Body of pancreas (tissue), 4 donors: ENCODE measurements around the gene THADA. TPM values are rescaled to one million over a fixed set of nuclear protein-coding genes. Genes with fewer than 3 reads are reported as not detected.

ENCODE experiments used
- ATAC-seq: fragments of 150-250 bp; one replicate; pipeline ENCODE4 v1.9.1; 2016
- DNase-seq, 4 donors: peaks; one replicate each; pipeline ENCODE4 v3.0.0-alpha.2; 2019
- H3K27ac ChIP-seq, 4 donors: fragments of 200-600 bp; sonication (generic); 1 replicate in 3 of 4; 2 replicates in 1 of 4; pipeline versions ENCODE4 v1.5.1 to v1.6.1; 2016 to 2019; ENCODE audit warnings: mild to moderate bottlenecking in 1 of 4, mixed read lengths in 1 of 4, moderate library complexity in 1 of 4
- H3K27me3 ChIP-seq, 2 donors: fragments of 200-600 bp; sonication (generic); one replicate each; pipeline ENCODE4 v1.6.0; 2016; ENCODE audit warnings: mild to moderate bottlenecking in 1 of 2
- H3K36me3 ChIP-seq, 2 donors: fragments of 200-600 bp; sonication (generic); replicated peaks in 1 of 2; 2 replicates each; pipeline ENCODE4 v1.5.1; 2016; ENCODE audit warnings: low read depth in 2 of 2; ENCODE audit not compliant: insufficient read depth in 1 of 2
- H3K4me1 ChIP-seq: fragments of 200-600 bp; sonication (generic); one replicate; pipeline ENCODE4 v1.6.0; 2016
- H3K4me3 ChIP-seq, 2 donors: fragments of 200-600 bp; sonication (generic); 1 replicate in 1 of 2; 2 replicates in 1 of 2; pipeline ENCODE4 v1.5.1; 2016 to 2019
- H3K9me3 ChIP-seq, 3 donors: fragments of 200-600 bp; sonication (generic); 1 replicate in 2 of 3; 2 replicates in 1 of 3; pipeline ENCODE4 v1.5.1; 2016
- POLR2A ChIP-seq, 3 donors: fragments of 450-650 bp; IDR thresholded peaks; one replicate each; pipeline ENCODE4 v1.6.1; 2016; ENCODE audit warnings: antibody characterized with exemption in 3 of 3, mild to moderate bottlenecking in 2 of 3
- WGBS, 2 donors: methylation state at CpG; one replicate each; pipeline ENCODE4 v1.1.5; 2017; 5-methylcytosine and 5-hydroxymethylcytosine counted together
- intact Hi-C: fragments of 100-400 bp; cut with DNase I; formaldehyde crosslinking; loops from one replicate; pipeline ENCODE4 v1.15.1; 2023
- total RNA-seq, 2 donors: library from RNA; depleted of rRNA; stranded (reverse); fragments of >200 nt; gene quantifications; one replicate each; pipeline ENCODE4 v1.1.0, GENCODE V29; 2016
- TF ChIP-seq, protein P1 (sequence below), 7 experiments: fragments of 450-650 bp in 4 of 7; fragments of 200-600 bp in 3 of 7; sonication (generic) in 3 of 7; IDR thresholded peaks; one replicate each; pipeline ENCODE4 v1.5.1; 2016 to 2019; ENCODE audit warnings: antibody characterized with exemption in 7 of 7

Gene THADA
- total RNA-seq, 2 donors from 2014 or later = 27.5 to 41.9 TPM

DNA sequence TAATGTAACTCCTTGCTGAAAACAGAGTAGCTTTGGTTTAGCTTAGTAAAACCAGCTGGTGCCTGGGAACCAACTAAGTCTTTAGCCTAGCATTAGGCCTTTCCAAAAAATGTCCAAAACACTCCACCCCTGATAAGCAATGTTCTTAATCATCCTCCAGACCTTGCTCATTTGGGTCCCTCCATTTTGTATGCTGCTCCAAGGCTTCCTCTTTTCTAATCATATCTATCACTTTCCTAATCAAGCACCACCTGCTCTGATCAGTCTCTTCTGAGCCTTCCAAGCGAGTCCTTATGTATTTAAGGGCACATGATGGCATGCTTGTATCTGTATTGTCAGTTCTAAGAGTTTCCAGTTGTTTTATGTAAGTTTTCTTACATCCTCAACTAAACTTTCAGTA lies 23.6 kb downstream of the THADA start:
- WGBS, 2 donors = 87% methylated on average over 1 of the region's 1 CpG
- Histone ChIP-seq H3K27ac (no peak overlapping the region), H3K4me3 (no peak overlapping the region), H3K27me3 (no peaks in the 10 kb centered on the region), H3K4me1 (no peaks in the 10 kb centered on the region), H3K9me3 (no peaks in the 10 kb centered on the region), H3K36me3 (peaks cover 13 to 27% of the 10 kb centered on the region in 2 donors)
- ATAC-seq = no peak
- intact Hi-C loops = no loop called here
- no peak for DNase-seq
- TF ChIP-seq, protein P1, sequence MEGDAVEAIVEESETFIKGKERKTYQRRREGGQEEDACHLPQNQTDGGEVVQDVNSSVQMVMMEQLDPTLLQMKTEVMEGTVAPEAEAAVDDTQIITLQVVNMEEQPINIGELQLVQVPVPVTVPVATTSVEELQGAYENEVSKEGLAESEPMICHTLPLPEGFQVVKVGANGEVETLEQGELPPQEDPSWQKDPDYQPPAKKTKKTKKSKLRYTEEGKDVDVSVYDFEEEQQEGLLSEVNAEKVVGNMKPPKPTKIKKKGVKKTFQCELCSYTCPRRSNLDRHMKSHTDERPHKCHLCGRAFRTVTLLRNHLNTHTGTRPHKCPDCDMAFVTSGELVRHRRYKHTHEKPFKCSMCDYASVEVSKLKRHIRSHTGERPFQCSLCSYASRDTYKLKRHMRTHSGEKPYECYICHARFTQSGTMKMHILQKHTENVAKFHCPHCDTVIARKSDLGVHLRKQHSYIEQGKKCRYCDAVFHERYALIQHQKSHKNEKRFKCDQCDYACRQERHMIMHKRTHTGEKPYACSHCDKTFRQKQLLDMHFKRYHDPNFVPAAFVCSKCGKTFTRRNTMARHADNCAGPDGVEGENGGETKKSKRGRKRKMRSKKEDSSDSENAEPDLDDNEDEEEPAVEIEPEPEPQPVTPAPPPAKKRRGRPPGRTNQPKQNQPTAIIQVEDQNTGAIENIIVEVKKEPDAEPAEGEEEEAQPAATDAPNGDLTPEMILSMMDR (IDR thresholded peaks at IDR 0.05) = no peak

- Histone ChIP-seq H3K36me3 (peaks cover 8 to 19% of the 10 kb centered on the region in 2 donors), H3K27ac (no peak overlapping the region), H3K4me3 (no peak overlapping the region), H3K27me3 (no peaks in the 10 kb centered on the region), H3K9me3 (no peaks in the 10 kb centered on the region), H3K4me1 (no peaks in the 10 kb centered on the region)
- ATAC-seq (no peak), DNase-seq (no peak)
- TF ChIP-seq POLR2A (IDR thresholded peaks at IDR 0.05) = no peak
- TF ChIP-seq, protein P1 (IDR thresholded peaks at IDR 0.05) = no peak
- WGBS, 2 donors = 80 to 89% methylated on average over 3 of the region's 3 CpGs
- intact Hi-C loops = no loop called here
Observed at GRCh38 chr2:43569921-43570320, 25.9 kb downstream of the THADA start.

- H3K36me3 ChIP-seq = peaks cover 8 to 19% of the 10 kb centered on the region in 2 donors
Observed at GRCh38 chr2:43568228-43568627, 27.6 kb downstream of the THADA start.

GRCh38 chr2:43566461-43566729 lies 29.4 kb downstream of the THADA start:
- TF ChIP-seq, protein P1 (IDR thresholded peaks at IDR 0.05) = no peak
- TF ChIP-seq POLR2A (IDR thresholded peaks at IDR 0.05) = no peak
- no peak overlapping the region for H3K4me3 ChIP-seq
- no peaks in the 10 kb centered on the region for H3K27me3 ChIP-seq
- H3K9me3 ChIP-seq = no peaks in the 10 kb centered on the region
- H3K36me3 ChIP-seq = peaks cover 0 to 5% of the 10 kb centered on the region in 2 donors
- intact Hi-C loops = no loop called here
- H3K27ac ChIP-seq = peak overlapping the region in 1 of 4 donors; percentile 40
- no peak for DNase-seq
- no peaks in the 10 kb centered on the region for H3K4me1 ChIP-seq
- ATAC-seq = no peak

More at GRCh38 chr2:43568228-43568627, 27.6 kb downstream of the THADA start:
- WGBS, 2 donors = 27 to 30% methylated on average over 1 of the region's 1 CpG
- Histone ChIP-seq H3K9me3 (no peaks in the 10 kb centered on the region), H3K27ac (no peak overlapping the region), H3K27me3 (no peaks in the 10 kb centered on the region), H3K4me3 (no peak overlapping the region), H3K4me1 (no peaks in the 10 kb centered on the region)
- ATAC-seq (no peak), DNase-seq (no peak)
- intact Hi-C loops = no loop called here
- no peak for TF ChIP-seq POLR2A (IDR thresholded peaks at IDR 0.05)
- TF ChIP-seq, protein P1 (IDR thresholded peaks at IDR 0.05) = no peak

GRCh38 chr2:43563679-43564078 lies 32.2 kb downstream of the THADA start:
- Histone ChIP-seq H3K4me3 (no peak overlapping the region), H3K27me3 (no peaks in the 10 kb centered on the region), H3K4me1 (no peaks in the 10 kb centered on the region), H3K36me3 (peaks cover 0 to 3% of the 10 kb centered on the region in 2 donors), H3K9me3 (no peaks in the 10 kb centered on the region), H3K27ac (no peak overlapping the region)
- intact Hi-C loops = no loop called here
- TF ChIP-seq, protein P1 (IDR thresholded peaks at IDR 0.05) = no peak
- no peak for TF ChIP-seq POLR2A (IDR thresholded peaks at IDR 0.05)
- no peak for DNase-seq
- WGBS, 2 donors = 96 to 98% methylated on average over 2 of the region's 2 CpGs
- ATAC-seq = no peak
